HK-2 (cell line): ENCODE data around the gene LRRK1.
A peak's percentile ranks its signal among the peaks of the same experiment; 100 is the strongest.

Source experiments
- DNase-seq: peaks from one replicate; pipeline ENCODE4 v3.0.0-alpha.2; 2018; ENCODE audit not compliant: unreplicated experiment

The LRRK1 gene

DNA sequence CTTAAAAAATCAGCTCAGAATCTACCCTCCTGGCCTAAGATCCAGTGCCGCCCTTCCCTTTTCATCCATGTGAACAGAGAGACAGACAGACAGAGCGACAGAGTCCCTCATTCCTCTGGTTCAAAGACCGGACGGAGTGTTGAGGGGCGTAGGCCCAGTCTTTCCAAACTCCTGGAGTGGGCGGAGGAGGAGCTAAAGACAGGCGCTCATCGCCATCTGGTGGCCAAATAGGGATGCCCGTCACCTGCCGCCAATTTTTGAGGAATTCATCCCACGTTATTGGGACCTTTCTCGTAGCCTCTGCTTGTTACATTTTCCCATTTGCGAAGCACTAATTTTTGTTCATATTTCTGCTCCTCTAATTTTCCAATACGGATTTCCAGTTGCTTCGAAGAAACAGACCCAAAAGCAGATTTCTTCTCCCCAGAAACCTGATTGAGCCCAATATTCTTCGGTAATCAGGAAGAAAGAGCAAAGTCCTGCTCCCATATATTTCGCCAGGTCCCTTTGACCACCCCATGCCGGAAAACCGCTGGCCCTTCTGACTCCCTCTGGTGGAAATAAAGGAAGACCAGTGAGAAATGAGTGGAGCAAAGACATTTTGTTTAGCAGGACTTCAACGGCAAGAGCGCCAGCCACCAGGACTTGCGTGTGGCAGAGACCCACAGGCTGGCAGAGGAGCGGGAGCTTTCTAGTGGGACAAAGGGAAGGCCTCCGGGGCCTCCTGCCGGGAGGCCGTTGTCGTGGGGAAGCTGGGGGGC is 88.0 kb downstream of the LRRK1 start:
- peak; percentile 61 for DNase-seq

DNA sequence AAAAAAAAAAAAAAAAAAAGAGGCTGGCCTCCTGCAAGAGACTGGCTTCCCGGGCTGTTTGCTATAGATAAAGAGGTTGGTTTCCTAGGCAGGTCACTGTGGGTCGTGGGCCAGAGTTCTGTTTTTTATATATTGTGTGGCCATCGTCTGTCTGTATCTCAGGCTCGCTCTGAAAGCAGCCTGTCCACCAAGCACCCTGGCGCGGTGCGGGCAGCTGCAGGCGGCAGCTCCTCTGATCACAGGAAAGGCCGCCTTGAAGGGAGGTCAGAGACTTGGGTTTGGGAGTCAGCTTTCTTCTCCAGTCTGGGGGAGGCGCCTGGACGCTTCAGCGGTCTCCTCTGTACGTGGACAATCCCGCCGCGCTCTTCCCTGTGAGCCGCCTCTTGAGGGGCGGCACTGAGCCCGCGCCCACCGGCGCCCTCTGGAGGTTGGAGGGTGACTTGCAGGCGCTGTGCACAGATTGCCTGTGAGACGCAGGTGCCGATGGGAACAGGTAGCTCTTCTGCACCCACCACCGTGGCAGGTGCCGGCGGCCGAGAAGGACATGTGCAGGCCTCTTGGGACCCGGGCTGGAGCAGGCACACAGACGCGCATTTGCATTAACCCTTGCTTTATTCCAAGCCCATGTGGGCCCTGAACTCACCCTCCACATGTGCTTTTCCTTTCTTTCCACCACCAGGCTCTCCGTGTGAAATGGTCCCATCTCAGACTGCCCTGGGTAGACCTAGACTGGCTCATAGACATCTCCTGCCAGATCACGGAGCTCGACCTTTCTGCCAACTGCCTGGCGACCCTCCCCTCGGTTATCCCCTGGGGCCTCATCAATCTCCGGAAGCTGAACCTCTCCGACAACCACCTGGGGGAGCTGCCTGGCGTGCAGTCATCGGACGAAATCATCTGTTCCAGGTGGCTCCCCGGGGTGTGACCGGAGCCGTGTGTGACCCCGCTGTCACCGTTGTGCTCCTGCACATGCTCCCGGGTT is 89.3 kb downstream of the LRRK1 start:
- DNase-seq: peak; percentile 89

DNA sequence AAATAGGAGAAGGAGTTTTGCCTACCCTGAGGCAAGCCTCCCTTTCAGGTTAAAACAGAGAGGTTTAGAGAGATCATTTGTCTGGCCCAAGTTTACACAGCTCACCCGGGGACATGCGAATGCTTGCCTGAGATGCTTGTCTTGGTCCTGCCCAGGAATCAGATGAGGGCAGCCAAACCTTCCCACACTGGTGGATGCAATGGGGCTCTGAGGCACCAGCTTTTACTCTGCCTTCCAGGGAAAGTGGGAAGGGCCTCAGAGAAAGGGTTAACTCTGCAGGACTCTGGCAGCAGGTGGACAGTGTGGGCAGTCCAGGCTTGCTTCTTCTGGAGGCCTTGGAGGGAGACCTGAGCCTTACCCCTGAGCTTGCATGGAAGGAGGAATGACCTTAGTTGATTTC is 90.0 kb downstream of the LRRK1 start:
- DNase-seq: no peak

DNA sequence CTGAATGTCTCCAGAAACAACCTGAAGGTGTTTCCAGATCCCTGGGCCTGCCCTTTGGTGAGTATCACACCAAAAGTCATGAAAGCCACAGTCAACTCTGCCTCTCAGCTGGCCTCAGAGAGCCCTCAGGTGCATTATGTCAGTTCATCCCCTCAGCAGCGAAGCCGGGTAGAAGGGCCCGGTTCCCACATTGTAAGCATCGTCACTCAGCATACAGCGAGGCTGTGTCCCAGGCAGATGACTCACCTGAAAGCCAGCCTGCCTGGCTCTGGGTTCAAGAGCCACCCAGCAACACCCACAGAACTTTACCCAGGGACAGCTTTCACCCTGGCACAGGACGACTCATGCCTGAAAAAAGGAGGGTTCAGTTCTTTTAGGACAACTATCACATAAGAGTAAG is 91.6 kb downstream of the LRRK1 start:
- no peak for DNase-seq

DNA sequence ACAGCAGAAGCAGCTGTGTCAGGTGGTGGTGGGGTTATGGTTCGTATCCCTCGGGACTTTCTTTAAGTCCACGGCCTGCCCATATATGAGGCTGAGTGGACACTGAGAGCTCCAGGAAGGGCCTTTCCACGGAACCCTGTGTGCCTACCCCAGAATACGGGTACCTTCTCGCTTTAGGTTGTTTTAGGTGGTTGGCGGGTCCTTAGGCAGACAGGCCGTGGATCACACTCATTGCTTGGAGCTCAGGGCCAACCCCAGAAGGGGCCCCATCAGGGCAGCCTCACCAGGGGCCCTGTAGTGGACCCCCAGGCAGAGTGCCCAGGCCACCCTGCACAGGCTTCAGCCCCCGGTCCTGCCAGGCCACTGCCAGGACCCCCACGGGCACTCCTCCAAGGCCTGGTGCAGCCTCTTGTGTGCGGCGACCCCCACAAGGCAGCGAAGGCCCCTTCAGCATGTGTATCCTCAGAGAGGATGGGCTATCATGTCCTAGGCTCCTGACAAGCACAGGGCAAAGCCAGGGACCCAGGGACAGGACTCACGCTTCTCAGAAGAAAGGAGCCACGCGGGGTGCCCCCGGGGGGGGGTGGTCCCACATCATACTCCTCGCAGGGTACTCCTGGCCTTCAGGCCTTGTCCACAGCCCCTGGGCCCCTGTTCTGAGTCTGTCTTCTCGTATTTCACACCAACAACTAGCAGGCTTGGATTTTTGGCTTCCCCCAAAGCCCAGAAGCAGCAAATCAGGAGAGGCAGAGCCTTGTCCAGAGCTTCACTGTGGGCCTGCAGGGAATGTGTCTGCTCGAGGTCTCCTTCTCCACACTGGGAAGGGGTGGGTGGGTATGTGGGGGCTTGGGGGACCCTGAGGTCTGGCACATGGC is 93.4 kb downstream of the LRRK1 start:
- DNase-seq: no peak

DNA sequence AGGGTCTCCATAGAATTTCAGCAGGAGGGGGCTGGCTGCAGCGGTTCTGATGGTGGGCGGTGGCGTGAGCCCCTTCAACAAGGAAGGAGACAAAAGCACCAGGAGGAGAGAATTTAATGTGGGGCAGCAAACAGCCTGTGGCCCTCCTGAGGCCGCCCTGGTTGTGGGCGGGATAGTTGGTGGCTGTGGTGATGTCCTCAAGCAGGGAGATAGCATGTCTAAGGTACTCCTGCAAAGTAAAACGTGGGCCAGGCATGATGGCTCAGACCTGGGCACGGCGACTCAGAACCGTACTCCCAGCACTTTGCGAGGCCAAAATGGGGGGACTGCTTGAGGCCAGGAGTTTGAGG is 94.0 kb downstream of the LRRK1 start:
- no peak for DNase-seq

DNA sequence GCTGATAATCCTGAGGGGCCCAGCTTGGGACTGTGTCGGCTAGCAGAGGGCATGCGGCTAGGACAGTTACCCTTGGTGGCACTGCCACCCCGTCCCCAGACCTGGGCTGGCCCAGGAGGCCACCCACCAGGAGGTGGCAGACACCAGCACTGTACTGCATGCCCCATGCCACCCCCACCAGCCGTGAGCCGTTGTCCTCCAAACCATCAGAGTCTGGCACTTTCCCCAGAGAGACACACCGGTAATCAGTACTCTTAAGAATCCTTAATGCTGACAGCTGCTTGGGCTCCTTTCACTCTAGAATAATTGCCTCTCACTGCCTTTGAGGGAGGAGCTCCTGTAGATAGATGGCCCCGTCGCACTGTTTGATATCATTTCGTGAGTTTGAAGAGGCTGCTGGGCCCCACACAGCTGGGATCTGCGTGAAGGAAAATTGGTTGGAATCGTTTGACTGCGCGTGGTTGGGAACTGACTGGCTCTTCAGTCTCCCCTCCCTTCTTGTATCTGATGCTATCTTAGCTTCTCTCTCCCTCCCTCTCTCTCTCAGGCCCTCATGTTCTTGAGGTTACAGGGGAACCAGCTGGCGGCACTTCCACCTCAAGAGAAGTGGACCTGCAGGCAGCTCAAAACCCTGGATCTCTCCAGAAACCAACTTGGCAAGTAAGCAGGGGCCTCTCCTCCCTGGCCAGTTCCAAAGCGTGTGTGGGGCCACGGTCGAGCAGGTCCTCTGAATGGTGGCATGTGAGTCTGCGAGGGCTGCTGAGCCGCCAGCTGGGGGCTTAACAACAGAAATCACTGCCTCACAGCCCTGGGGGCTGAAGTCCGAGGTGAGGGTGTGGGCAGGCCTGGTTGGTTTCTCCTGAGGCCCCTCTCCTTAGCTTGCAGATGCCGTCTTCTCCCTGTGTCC is 94.9 kb downstream of the LRRK1 start:
- no peak for DNase-seq

DNA sequence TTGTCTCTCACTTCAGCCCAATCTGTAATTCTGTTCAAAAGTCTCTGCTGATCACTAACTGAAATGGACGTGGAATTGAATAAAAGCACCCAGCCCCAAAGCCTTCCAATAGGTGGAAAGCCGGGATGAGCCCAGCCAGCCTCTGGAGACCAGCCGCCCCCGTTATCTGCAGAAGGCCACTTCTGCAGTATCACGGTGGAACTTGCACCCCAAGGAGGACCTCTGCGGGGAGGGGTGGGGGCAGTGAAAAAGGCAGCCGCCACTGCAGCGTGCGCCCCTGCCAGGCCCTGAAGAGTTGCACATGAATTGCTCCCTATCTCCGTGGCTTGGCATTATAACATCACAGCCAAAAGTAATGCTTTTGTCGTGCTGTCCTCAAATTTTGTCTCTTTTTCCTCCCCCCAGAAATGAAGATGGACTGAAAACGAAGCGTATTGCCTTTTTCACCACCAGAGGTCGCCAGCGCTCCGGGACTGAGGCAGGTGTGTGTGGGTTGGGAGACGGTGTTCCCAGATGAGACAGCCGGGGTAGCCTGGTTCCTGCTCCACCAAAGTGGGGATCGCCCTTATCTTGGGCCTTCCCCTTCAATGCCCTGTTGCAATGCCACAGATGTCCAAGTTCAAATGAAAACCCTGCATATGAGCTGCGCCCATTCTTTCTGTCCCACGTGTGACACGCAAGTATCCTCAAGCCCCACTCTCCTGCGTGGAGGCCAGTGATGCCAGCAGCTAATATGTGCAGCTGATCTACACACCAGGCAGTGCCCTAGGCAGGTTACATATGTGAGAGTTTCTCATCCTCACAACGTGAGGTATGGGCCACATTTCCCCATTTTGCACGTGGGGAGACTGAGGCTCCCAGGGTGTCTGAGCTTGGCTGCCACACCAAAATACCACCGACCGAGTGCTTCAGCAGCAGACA is 96.0 kb downstream of the LRRK1 start:
- peak; percentile 65 for DNase-seq

DNA sequence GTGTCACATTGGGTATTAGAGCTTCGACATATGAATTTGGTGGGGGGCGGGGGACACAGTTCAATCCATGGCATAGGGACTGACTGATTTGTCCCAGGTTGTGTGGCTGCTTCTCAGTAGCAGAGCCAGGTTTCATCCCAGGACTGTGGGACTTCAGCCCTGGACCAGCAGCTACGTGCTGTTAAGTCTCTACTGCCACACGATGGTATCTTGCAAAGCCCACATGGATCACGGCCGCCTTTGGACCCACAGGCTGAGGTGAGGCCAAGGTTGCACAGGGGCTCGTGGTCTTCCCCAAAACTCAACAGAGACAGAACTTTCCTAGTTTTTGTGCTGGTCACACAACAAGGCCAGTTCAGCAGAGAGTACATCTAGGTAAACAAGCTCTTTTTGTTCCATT is 97.4 kb downstream of the LRRK1 start:
- no peak for DNase-seq

DNA sequence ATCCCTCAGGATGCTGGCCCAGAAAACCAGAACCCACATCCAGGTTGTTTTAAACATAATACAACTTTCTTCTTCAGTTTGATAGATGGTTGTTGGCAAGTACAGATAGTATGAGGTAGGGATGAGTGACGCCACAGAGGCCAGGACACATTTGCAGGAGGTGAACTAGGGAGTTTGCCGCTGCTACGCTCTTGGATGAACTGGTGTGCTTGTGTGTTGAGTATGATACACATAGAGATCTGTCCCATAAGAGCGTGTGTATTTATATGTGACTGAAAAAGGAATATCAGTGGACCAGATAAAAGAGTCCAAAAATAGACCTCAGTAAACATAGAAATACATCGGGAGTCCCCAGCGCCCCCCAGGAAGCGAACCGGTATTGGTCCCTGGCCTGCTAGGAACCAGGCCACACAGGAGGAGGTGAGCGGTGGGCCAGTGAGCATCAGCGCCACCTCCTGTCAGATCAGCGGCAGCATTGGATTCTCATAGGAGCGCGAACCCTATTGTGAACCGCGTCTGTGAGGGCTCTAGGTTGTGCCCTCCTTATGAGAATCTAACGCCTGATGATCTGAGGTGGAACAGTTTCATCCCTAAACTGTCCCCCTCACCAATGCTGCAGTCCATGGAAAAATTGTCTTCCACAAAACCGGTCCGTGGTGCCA is 98.1 kb downstream of the LRRK1 start:
- DNase-seq: no peak

DNA sequence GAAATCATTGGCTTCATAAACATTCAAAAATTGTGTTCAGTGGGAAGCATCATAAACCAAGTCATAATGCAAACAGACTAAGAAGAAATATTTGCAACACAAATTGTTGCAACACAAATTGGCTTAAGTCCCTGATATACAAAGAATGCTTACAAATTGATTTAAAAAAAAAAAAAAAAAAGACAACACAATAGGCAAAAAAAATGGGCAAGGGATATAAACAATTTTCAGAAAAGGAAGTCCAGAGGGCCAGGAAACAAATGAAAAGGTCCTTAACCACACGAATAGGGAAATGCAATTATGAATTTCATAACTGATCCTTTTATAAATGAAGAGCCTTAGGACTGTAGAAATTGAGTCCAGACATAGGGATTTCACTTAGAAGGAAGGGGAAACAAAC is 98.9 kb downstream of the LRRK1 start:
- no peak for DNase-seq

DNA sequence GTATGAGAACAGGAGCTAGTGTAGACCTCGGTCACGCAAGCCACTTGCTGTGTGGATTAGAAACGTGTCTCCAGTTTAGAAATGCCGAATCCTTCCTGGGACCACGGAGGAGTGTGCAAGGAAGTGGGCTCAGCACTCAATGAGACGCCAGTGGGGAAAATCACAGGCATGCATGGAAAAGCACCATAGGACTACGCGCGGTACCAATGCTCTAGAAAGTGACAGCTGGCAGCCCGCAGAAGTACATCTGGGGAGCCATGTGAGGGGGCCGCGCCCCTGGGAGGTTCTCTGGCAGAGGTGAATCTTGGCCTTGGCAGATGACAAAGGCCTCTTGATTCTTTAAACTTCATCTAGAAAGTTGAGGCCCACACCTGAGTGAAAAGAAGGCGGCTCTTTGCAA is 99.3 kb downstream of the LRRK1 start:
- DNase-seq: no peak

DNA sequence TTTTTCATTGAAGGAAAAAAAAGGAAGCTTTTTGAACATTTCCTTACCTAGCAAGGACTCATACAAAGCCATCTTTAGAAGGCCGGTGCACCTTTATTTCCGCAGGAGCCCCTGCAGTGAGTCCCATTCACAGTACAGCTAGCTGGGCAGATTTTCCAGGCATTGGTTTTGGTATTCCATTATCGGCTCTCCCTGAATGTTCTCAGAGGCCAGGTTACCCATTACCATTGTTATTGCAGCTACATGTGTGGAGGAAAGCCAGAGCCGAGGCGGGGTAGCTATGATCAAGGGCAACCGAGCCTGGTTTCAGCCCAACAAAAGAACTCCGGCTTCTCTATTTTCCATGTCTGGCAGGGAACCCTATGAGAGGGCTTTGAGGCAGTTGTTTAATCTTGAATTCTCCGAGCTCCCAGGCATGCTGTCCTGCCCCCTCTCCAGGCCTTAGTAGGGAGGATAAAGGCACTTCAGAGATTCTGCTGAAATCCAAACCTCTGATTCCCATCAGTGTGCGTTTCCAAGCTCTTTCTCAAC is 100.3 kb downstream of the LRRK1 start:
- no peak for DNase-seq

DNA sequence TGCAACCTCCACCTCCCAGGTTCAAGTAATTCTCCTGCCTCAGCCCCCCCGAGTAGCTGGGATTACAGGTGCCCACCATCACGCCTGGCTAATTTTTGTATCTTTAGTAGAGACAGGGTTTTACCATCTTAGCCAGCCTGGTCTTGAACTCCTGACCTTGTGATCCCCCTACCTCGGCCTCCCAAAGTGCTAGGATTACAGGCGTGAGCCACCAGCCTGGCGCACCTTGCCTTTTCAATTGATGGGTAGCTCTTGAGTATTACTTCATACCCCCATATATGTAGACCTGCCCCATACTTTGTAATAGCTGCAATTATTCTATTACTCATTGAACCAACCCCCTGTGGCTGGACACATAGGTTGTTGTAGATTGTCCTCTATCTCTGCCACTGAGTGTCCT is 101.3 kb downstream of the LRRK1 start:
- DNase-seq: no peak

DNA sequence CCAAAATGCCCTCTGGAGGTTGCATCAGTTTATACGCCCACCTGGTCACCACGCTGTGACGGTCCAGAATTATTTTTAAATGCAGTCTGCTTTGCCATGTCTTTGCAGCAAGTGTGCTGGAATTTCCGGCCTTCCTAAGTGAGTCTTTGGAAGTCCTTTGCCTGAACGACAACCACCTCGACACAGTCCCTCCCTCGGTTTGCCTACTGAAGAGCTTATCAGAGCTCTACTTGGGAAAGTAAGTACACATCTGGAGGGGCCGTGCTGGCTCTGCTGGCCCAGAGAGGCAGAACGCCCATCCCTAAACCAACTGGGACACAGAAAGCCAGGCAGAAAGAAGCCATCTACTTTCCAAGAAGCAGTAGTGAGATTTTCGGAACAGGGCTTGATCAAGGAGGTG is 101.8 kb downstream of the LRRK1 start:
- no peak for DNase-seq

DNA sequence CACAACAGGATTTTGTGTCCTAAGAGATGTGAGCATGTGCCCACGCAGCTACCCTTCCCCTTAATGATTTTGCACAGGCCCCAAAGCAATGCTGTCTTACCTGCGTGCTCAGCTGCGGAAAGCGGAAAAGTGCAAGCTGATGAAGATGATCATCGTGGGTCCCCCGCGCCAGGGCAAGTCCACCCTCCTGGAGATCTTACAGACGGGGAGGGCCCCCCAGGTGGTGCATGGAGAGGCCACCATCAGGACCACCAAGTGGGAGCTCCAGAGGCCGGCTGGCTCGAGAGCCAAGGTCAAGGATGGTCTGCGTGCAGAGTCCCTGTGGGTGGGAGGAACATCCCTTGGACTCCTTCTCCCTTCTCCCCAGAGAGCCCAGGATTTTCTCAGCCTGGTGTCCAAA is 103.1 kb downstream of the LRRK1 start:
- no peak for DNase-seq

DNA sequence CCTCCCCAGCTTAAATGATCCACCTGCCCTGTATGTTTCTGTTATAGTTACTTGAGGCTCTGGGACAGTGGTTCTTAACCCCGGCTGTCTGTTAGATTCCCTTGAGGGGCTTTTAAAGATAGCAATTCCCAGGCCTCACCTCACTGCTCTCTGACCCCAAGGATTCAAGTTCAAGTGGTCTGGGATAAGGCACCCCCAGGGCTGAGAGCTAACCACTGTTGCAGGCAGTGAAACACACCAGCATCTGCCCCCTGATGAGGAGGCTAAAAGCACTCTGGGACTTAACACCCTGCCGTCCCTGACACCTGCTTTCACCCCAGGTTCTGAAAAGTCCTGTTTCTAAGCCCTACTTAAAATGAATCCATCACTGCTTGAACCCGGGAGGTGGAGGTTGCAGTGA is 103.7 kb downstream of the LRRK1 start:
- DNase-seq: no peak

DNA sequence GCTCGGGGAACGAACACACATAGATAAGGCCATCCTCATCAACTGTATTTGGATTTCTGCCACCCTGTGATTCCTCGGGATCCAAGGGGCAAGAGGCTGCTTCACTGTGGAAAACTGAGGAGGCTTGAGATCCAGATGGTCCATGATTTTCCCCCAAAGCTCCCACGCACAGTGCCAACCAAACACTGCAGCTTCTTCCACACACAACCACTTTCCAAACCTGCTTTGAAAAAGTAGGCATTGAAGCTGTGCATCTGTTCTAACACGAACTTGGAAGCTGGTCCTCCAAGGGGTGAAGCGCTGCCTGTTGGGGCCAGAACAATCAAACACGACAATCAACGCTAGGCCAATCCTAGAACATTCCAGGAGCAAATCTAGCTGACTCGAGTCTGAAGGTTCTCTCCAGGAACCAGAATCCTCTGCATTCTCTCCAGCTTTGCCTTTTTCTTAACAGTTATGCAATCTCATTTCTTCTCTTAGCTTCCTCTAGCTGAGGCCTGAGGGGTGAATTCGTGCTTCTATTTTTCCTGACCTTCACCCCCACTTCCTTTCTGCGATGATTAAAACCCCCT is 104.4 kb downstream of the LRRK1 start:
- DNase-seq: no peak
